Keratinocyte (primary cell): ENCODE results near the gene EPHA2. TPM values are rescaled to one million over a fixed set of nuclear protein-coding genes. Genes with fewer than 3 reads are reported as not detected.

Experiments
- DNase-seq: peaks from one replicate; pipeline ENCODE4 v3.0.0-alpha.2; 2011; ENCODE audit warnings: low read depth, missing footprints, low spot score
- FAIRE-seq: peaks from 2 replicates; lab custom pipeline; 2011; peaks lifted over from hg19 to GRCh38; lab: Jason Lieb, UNC
- H2AFZ ChIP-seq: 2 replicates; pipeline ENCODE4 v1.6.0; 2012; ENCODE audit warnings: low read length, control low read depth, inconsistent platforms; ENCODE audit not compliant: control insufficient read depth
- H3K27ac ChIP-seq: 2 replicates; pipeline ENCODE4 v1.5.1; 2011; ENCODE audit warnings: low read length; ENCODE audit not compliant: control insufficient read depth, insufficient read depth
- H3K27me3 ChIP-seq: 3 replicates; pipeline ENCODE4 v1.6.0; 2011; ENCODE audit warnings: low read length; ENCODE audit not compliant: control insufficient read depth, insufficient read depth; ENCODE audit errors: extremely low read depth
- H3K36me3 ChIP-seq, 2 experiments: 2 replicates in 1 of 2; 3 replicates in 1 of 2; pipeline ENCODE4 v1.5.1; 2011; ENCODE audit warnings: low read length in 2 of 2, mild to moderate bottlenecking in 1 of 2; ENCODE audit not compliant: control insufficient read depth in 2 of 2, insufficient read depth in 2 of 2; ENCODE audit errors: extremely low read depth in 1 of 2
- H3K4me1 ChIP-seq: 3 replicates; pipeline ENCODE4 v1.5.1; 2011; ENCODE audit warnings: low read length; ENCODE audit not compliant: control insufficient read depth, insufficient read depth; ENCODE audit errors: extremely low read depth
- H3K4me2 ChIP-seq: 3 replicates; pipeline ENCODE4 v1.6.0; 2011; ENCODE audit warnings: low read depth, low read length; ENCODE audit not compliant: control insufficient read depth, insufficient read depth; ENCODE audit errors: extremely low read depth
- H3K4me3 ChIP-seq, 3 experiments: fragments of 200-600 bp in 1 of 3; sonication (generic) in 1 of 3; 2 replicates in 2 of 3; 3 replicates in 1 of 3; pipeline ENCODE4 v1.5.1; 2011 to 2016; ENCODE audit warnings: low read length in 3 of 3, mild to moderate bottlenecking in 3 of 3, control low read depth in 2 of 3, inconsistent platforms in 1 of 3, low read depth in 1 of 3, mixed read lengths in 1 of 3, mixed run types in 1 of 3, moderate library complexity in 1 of 3; ENCODE audit not compliant: control insufficient read depth in 2 of 3, insufficient read depth in 2 of 3; ENCODE audit errors: extremely low read depth in 1 of 3
- H3K79me2 ChIP-seq: 2 replicates; pipeline ENCODE4 v1.6.0; 2012; ENCODE audit warnings: low read length; ENCODE audit not compliant: control insufficient read depth, insufficient read depth
- H3K9ac ChIP-seq: 3 replicates; pipeline ENCODE4 v1.6.0; 2011; ENCODE audit warnings: low read length; ENCODE audit not compliant: control insufficient read depth, insufficient read depth; ENCODE audit errors: extremely low read depth
- H3K9me1 ChIP-seq: 3 replicates; pipeline ENCODE4 v1.6.0; 2011; ENCODE audit warnings: low read length; ENCODE audit not compliant: control insufficient read depth, insufficient read depth; ENCODE audit errors: extremely low read depth
- H3K9me3 ChIP-seq: 2 replicates; pipeline ENCODE4 v1.5.1; 2012; ENCODE audit warnings: low read depth, low read length; ENCODE audit not compliant: control insufficient read depth
- H4K20me1 ChIP-seq: 3 replicates; pipeline ENCODE4 v1.6.0; 2011; ENCODE audit warnings: low read length; ENCODE audit not compliant: control insufficient read depth, insufficient read depth; ENCODE audit errors: extremely low read depth
- CTCF ChIP-seq, 3 experiments: IDR thresholded peaks in 1 of 3; conservative IDR thresholded peaks in 1 of 3; optimal IDR thresholded peaks in 1 of 3; 2 replicates in 2 of 3; 3 replicates in 1 of 3; pipeline versions ENCODE3 to v1.5.1; 2011; ENCODE audit warnings: low read length in 3 of 3, mild to moderate bottlenecking in 3 of 3, moderate library complexity in 2 of 3, control low read depth in 1 of 3, inconsistent platforms in 1 of 3; ENCODE audit not compliant: insufficient read depth in 2 of 3; ENCODE audit errors: extremely low read depth in 1 of 3
- EZH2 ChIP-seq: IDR thresholded peaks from one replicate; pipeline ENCODE4 v1.6.1; 2012; ENCODE audit warnings: inconsistent platforms, mild to moderate bottlenecking, low read length, moderate library complexity
- dilution Hi-C: fragments of 300-500 bp; cut with MboI; formaldehyde crosslinking; loops from one replicate; pipeline ENCODE4 v1.7.0; 2020; ENCODE audit warnings: low sequenced_read_pairs; ENCODE audit not compliant: extremely low pct_ligation_motif_present
- polyA plus RNA-seq, 5 experiments: library from polyadenylated mRNA; depleted of rRNA in 3 of 5; stranded (reverse) in 3 of 5; stranded (forward) in 1 of 5; unstranded in 1 of 5; fragments of >200 nt; gene quantifications; 1 replicate in 1 of 5; 2 replicates in 3 of 5; 3 replicates in 1 of 5; pipeline versions ENCODE4 v1.2.1 to v1.2.3, GENCODE V29; 2011 to 2012; ENCODE audit warnings: missing spikeins in 2 of 5, low read depth in 1 of 5, low replicate concordance in 1 of 5

EPHA2 gene
- polyA plus RNA-seq, 1 donor (not counting 4 experiments of a cell fraction or from before 2014, with no cell fraction given): 55.6 TPM

GRCh38 chr1:16150508-16150907, 5.4 kb downstream of the EPHA2 start:
- Histone ChIP-seq H3K9me1 (peaks cover 3% of the 10 kb centered on the region), H3K9ac (peak overlapping the region; percentile 14), H3K4me3 (peak overlapping the region in 1 of 3 experiments; percentile 3), H4K20me1 (peaks cover 65% of the 10 kb centered on the region), H3K9me3 (no peaks in the 10 kb centered on the region), H2AFZ (no peak overlapping the region), H3K27ac (peak overlapping the region; percentile 9), H3K27me3 (no peaks in the 10 kb centered on the region), H3K79me2 (peaks cover 94% of the 10 kb centered on the region), H3K4me2 (peak overlapping the region; percentile 90), H3K36me3 (peaks cover 32 to 86% of the 10 kb centered on the region in 2 experiments), H3K4me1 (peaks cover 69% of the 10 kb centered on the region)
- TF ChIP-seq EZH2 (no peak), CTCF (optimal IDR thresholded peaks at IDR 0.05 in 1 of 3, IDR thresholded peaks at IDR 0.05 in 1 of 3, conservative IDR thresholded peaks at IDR 0.05 in 1 of 3; ENCODE audit: extremely low read depth in 1 of 3, insufficient read depth in 2 of 3, low read length in 3 of 3) (no peak)
- dilution Hi-C loops: no loop called here
- no peak for DNase-seq
- no peak for FAIRE-seq

GRCh38 chr1:16149702-16150488, 6.0 kb downstream of the EPHA2 start:
- no peak overlapping the region for H3K27ac ChIP-seq
- H3K27me3 ChIP-seq: no peaks in the 10 kb centered on the region
- peaks cover 32 to 91% of the 10 kb centered on the region in 2 experiments for H3K36me3 ChIP-seq
- H3K9me1 ChIP-seq: peaks cover 3% of the 10 kb centered on the region
- no peaks in the 10 kb centered on the region for H3K9me3 ChIP-seq
- H3K4me2 ChIP-seq: peak overlapping the region; percentile 90
- DNase-seq (no peak), FAIRE-seq (no peak)
- dilution Hi-C loops: no loop called here
- no peak overlapping the region for H3K4me3 ChIP-seq
- TF ChIP-seq EZH2: no peak
- no peak for TF ChIP-seq CTCF (optimal IDR thresholded peaks at IDR 0.05 in 1 of 3, IDR thresholded peaks at IDR 0.05 in 1 of 3, conservative IDR thresholded peaks at IDR 0.05 in 1 of 3; ENCODE audit: extremely low read depth in 1 of 3, insufficient read depth in 2 of 3, low read length in 3 of 3)
- peaks cover 75% of the 10 kb centered on the region for H3K4me1 ChIP-seq
- H3K79me2 ChIP-seq: peaks cover 94% of the 10 kb centered on the region
- H4K20me1 ChIP-seq: peaks cover 67% of the 10 kb centered on the region
- peak overlapping the region; percentile 2 for H3K9ac ChIP-seq
- no peak overlapping the region for H2AFZ ChIP-seq
